Osteoblast (primary cell): ENCODE measurements around the gene ITFG2. TPM values are rescaled to one million over a fixed set of nuclear protein-coding genes. Genes with fewer than 3 reads are reported as not detected.
A peak's percentile ranks its signal among the peaks of the same experiment; 100 is the strongest.

Source experiments
- DNase-seq: peaks from one replicate; pipeline ENCODE4 v3.0.0; 2011; ENCODE audit warnings: low spot score, mixed read lengths; ENCODE audit not compliant: insufficient read length; ENCODE audit errors: missing footprints
- H2AFZ ChIP-seq: 2 replicates; pipeline ENCODE4 v1.6.0; 2011; ENCODE audit warnings: mild to moderate bottlenecking, low read length
- H3K27ac ChIP-seq: 2 replicates; pipeline ENCODE4 v1.5.1; 2011; ENCODE audit warnings: mild to moderate bottlenecking, low read depth, low read length, moderate library complexity
- H3K27me3 ChIP-seq: 2 replicates; pipeline ENCODE4 v1.6.0; 2012; ENCODE audit warnings: mild to moderate bottlenecking, control low read depth, inconsistent platforms, low read length, moderate library complexity; ENCODE audit not compliant: insufficient read depth
- H3K36me3 ChIP-seq: 2 replicates; pipeline ENCODE4 v1.5.1; 2011; ENCODE audit warnings: mild to moderate bottlenecking, low read length, control low read depth, moderate library complexity; ENCODE audit not compliant: insufficient read depth
- H3K4me1 ChIP-seq: 2 replicates; pipeline ENCODE4 v1.5.1; 2011; ENCODE audit warnings: mild to moderate bottlenecking, low read length, control low read depth, moderate library complexity; ENCODE audit not compliant: insufficient read depth
- H3K4me2 ChIP-seq: 2 replicates; pipeline ENCODE4 v1.6.0; 2011; ENCODE audit warnings: mild to moderate bottlenecking, low read length; ENCODE audit not compliant: insufficient read depth
- H3K4me3 ChIP-seq: fragments of 200-600 bp; sonication (generic); 3 replicates; pipeline ENCODE4 v1.5.1; 2012; ENCODE audit warnings: mild to moderate bottlenecking, low read length, inconsistent platforms; ENCODE audit not compliant: insufficient read depth
- H3K79me2 ChIP-seq: 2 replicates; pipeline ENCODE4 v1.6.0; 2012; ENCODE audit warnings: mild to moderate bottlenecking, low read length, control low read depth, inconsistent platforms; ENCODE audit not compliant: insufficient read depth
- H3K9me3 ChIP-seq: 2 replicates; pipeline ENCODE4 v1.5.1; 2011; ENCODE audit warnings: low read depth, low read length, control low read depth
- H4K20me1 ChIP-seq: 2 replicates; pipeline ENCODE4 v1.6.0; 2012; ENCODE audit warnings: mild to moderate bottlenecking, low read length, control low read depth; ENCODE audit not compliant: insufficient read depth
- CTCF ChIP-seq: IDR thresholded peaks from 2 replicates; pipeline ENCODE4 v1.5.1; 2011; ENCODE audit warnings: mild to moderate bottlenecking, low read depth, low read length, moderate library complexity; ENCODE audit errors: extremely low read depth
- total RNA-seq: library from RNA; depleted of rRNA; stranded (reverse); fragments of >200 nt; gene quantifications from 2 replicates; pipeline ENCODE4 v1.2.3, GENCODE V29; 2012

The ITFG2 gene
- total RNA-seq, 1 donor: 20.6 TPM

GRCh38 chr12:2796187-2796666, 16.2 kb upstream of the ITFG2 start:
- H3K27ac ChIP-seq: peak overlapping the region; percentile 57
- DNase-seq: peak; percentile 93
- peak overlapping the region; percentile 92 for H3K4me3 ChIP-seq
- peaks cover 38% of the 10 kb centered on the region for H3K36me3 ChIP-seq
- TF ChIP-seq CTCF: no peak
- peak overlapping the region; percentile 96 for H2AFZ ChIP-seq
- peaks cover 15% of the 10 kb centered on the region for H4K20me1 ChIP-seq
- peaks cover 12% of the 10 kb centered on the region for H3K27me3 ChIP-seq
- H3K4me2 ChIP-seq: peak overlapping the region; percentile 99
- peaks cover 26% of the 10 kb centered on the region for H3K79me2 ChIP-seq
- no peaks in the 10 kb centered on the region for H3K9me3 ChIP-seq
- peaks cover 12% of the 10 kb centered on the region for H3K4me1 ChIP-seq

GRCh38 chr12:2797721-2798418, 14.6 kb upstream of the ITFG2 start:
- TF ChIP-seq CTCF: peak; percentile 29
- H3K27me3 ChIP-seq: peaks cover 12% of the 10 kb centered on the region
- no peak for DNase-seq
- peaks cover 26% of the 10 kb centered on the region for H3K79me2 ChIP-seq
- no peak overlapping the region for H3K27ac ChIP-seq
- no peak overlapping the region for H2AFZ ChIP-seq
- H4K20me1 ChIP-seq: peaks cover 15% of the 10 kb centered on the region
- no peak overlapping the region for H3K4me2 ChIP-seq
- H3K4me1 ChIP-seq: peaks cover 12% of the 10 kb centered on the region
- H3K9me3 ChIP-seq: no peaks in the 10 kb centered on the region
- H3K36me3 ChIP-seq: peaks cover 53% of the 10 kb centered on the region
- H3K4me3 ChIP-seq: no peak overlapping the region

DNA sequence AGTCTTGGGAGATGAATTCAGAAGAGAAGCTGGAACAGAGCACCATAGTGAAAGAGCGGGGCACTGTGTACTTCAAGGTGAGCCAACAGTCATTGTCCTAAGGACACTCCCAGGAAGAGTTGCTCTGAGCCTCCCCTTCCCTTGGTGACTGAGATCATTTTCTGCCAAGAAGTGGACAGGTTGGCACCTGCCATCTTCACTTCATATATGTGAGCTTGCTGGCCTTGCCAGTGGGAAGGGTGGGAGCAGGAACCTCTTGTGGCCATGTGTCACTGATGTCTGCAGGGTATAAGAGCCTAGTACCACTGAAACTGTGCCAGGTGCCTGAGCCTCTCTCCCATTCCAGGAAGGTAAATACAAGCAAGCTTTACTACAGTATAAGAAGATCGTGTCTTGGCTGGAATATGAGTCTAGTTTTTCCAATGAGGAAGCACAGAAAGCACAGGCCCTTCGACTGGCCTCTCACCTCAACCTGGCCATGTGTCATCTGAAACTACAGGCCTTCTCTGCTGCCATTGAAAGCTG, 12.4 kb upstream of the ITFG2 start:
- H3K4me1 ChIP-seq: peaks cover 27% of the 10 kb centered on the region
- DNase-seq: no peak
- no peak for TF ChIP-seq CTCF
- no peaks in the 10 kb centered on the region for H3K9me3 ChIP-seq
- H3K4me2 ChIP-seq: no peak overlapping the region
- peaks cover 15% of the 10 kb centered on the region for H4K20me1 ChIP-seq
- peaks cover 26% of the 10 kb centered on the region for H3K79me2 ChIP-seq
- no peak overlapping the region for H3K27ac ChIP-seq
- no peaks in the 10 kb centered on the region for H3K27me3 ChIP-seq
- no peak overlapping the region for H3K4me3 ChIP-seq
- H3K36me3 ChIP-seq: peaks cover 65% of the 10 kb centered on the region
- no peak overlapping the region for H2AFZ ChIP-seq

- H4K20me1 ChIP-seq: peaks cover 17% of the 10 kb centered on the region
- H2AFZ ChIP-seq: no peak overlapping the region
- no peaks in the 10 kb centered on the region for H3K27me3 ChIP-seq
- DNase-seq: no peak
- H3K27ac ChIP-seq: no peak overlapping the region
- H3K4me3 ChIP-seq: no peak overlapping the region
- no peak overlapping the region for H3K4me2 ChIP-seq
- TF ChIP-seq CTCF: no peak
- H3K4me1 ChIP-seq: peaks cover 30% of the 10 kb centered on the region
- peaks cover 21% of the 10 kb centered on the region for H3K79me2 ChIP-seq
- no peaks in the 10 kb centered on the region for H3K9me3 ChIP-seq
- peaks cover 71% of the 10 kb centered on the region for H3K36me3 ChIP-seq
These were observed 11.3 kb upstream of the ITFG2 start for GRCh38 chr12:2801044-2801783.
